Transverse colon (tissue), 4 donors: ENCODE results near the gene TTYH2.

Experiments used
- CTCF ChIP-seq, 5 experiments: fragments of 200-600 bp in 3 of 5; fragments of 450-650 bp in 2 of 5; sonication (generic) in 3 of 5; IDR thresholded peaks; 1 replicate in 2 of 5; 2 replicates in 3 of 5; pipeline ENCODE4 v1.5.1; 2016 to 2017; ENCODE audit warnings: antibody characterized with exemption in 5 of 5, inconsistent platforms in 3 of 5, mild to moderate bottlenecking in 2 of 5, moderate library complexity in 1 of 5
- EP300 ChIP-seq: sonication (generic); formaldehyde crosslinking; IDR thresholded peaks from one replicate; pipeline ENCODE4 v1.6.1; 2017; ENCODE audit warnings: antibody characterized with exemption, low read depth
- POLR2A ChIP-seq: fragments of 450-650 bp; IDR thresholded peaks from one replicate; pipeline ENCODE4 v1.6.1; 2016; ENCODE audit warnings: antibody characterized with exemption, mild to moderate bottlenecking, moderate library complexity
- POLR2AphosphoS5 ChIP-seq, 3 donors: sonication (generic); formaldehyde crosslinking; IDR thresholded peaks; one replicate each; pipeline ENCODE4 v1.6.1; 2016; ENCODE audit warnings: antibody characterized with exemption in 3 of 3

GRCh38 chr17:74218436-74218835, 5.1 kb downstream of the TTYH2 start:
- no peak for TF ChIP-seq CTCF (IDR thresholded peaks at IDR 0.05)
- TF ChIP-seq POLR2AphosphoS5 (IDR thresholded peaks at IDR 0.05) = no peak
- TF ChIP-seq POLR2A = no peak
- no peak for TF ChIP-seq EP300
